ENCODE data around the gene ATG3. TPM values are rescaled to one million over a fixed set of nuclear protein-coding genes. Genes with fewer than 3 reads are reported as not detected.
A peak's percentile ranks its signal among the peaks of the same experiment; 100 is the strongest.

Gene ATG3
- total RNA-seq, 1 donor from 2014 or later: 58.5 TPM

- TF ChIP-seq, protein P1, sequence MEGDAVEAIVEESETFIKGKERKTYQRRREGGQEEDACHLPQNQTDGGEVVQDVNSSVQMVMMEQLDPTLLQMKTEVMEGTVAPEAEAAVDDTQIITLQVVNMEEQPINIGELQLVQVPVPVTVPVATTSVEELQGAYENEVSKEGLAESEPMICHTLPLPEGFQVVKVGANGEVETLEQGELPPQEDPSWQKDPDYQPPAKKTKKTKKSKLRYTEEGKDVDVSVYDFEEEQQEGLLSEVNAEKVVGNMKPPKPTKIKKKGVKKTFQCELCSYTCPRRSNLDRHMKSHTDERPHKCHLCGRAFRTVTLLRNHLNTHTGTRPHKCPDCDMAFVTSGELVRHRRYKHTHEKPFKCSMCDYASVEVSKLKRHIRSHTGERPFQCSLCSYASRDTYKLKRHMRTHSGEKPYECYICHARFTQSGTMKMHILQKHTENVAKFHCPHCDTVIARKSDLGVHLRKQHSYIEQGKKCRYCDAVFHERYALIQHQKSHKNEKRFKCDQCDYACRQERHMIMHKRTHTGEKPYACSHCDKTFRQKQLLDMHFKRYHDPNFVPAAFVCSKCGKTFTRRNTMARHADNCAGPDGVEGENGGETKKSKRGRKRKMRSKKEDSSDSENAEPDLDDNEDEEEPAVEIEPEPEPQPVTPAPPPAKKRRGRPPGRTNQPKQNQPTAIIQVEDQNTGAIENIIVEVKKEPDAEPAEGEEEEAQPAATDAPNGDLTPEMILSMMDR (conservative IDR thresholded peaks at IDR 0.05; ENCODE audit: low read depth, low read length): no peak
Observed at GRCh38 chr3:112583105-112583504, 21.3 kb upstream of the ATG3 start.

GRCh38 chr3:112582244-112582874, 20.6 kb upstream of the ATG3 start:
- no peak overlapping the region for H3K4me3 ChIP-seq (ENCODE audit: low read depth, low read length)
- TF ChIP-seq, protein P1 (conservative IDR thresholded peaks at IDR 0.05; ENCODE audit: low read depth, low read length): peak; percentile 79
- no peak for DNase-seq (ENCODE audit: low read depth)

More at GRCh38 chr3:112583105-112583504, 21.3 kb upstream of the ATG3 start:
- H3K4me3 ChIP-seq (ENCODE audit: low read depth, low read length): no peak overlapping the region
- DNase-seq (ENCODE audit: low read depth): no peak

DNA sequence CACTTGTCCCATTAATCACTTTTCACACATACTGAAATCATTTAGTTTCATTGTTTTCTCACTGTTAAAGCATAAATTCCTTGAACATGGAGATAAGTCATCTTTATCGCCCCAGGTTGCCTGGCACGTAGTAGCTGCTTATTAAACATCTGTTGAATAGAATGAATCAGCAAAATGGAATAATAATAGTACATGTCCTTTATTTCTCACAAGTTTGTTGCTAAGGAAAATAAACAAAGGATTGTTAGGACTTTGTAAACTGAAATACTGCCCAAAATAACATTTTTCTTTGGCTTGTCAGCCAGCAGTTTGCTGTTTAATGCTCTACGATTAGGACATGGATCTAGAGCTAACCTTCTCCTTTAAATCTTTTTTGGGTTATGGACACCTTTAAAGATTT, 17.9 kb upstream of the ATG3 start:
- no peak for DNase-seq (ENCODE audit: low read depth)
- TF ChIP-seq, protein P1 (conservative IDR thresholded peaks at IDR 0.05; ENCODE audit: low read depth, low read length): no peak
- no peak overlapping the region for H3K4me3 ChIP-seq (ENCODE audit: low read depth, low read length)

DNA sequence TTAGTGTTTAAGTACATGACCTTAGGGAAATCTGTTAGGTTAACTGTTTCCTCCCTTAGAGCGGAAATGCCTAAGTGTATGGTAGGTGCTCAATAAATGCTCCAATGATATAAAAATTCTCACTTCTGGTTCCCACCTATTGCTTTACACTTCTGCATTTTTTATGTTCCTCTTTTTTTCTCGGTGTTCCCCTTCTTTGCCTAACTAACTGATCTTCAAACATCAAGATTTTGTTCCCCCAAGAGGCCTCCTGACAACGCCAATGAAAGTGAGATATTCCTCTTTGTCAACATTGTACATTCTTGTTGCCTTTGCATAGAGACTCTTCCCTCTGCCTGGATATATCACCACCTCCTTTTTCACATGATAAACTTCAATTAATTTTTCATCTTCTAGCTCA, 17.5 kb upstream of the ATG3 start:
- no peak for DNase-seq (ENCODE audit: low read depth)
- TF ChIP-seq, protein P1 (conservative IDR thresholded peaks at IDR 0.05; ENCODE audit: low read depth, low read length): no peak
- no peak overlapping the region for H3K4me3 ChIP-seq (ENCODE audit: low read depth, low read length)

- H3K4me3 ChIP-seq (ENCODE audit: low read depth, low read length): no peak overlapping the region
- TF ChIP-seq, protein P1 (conservative IDR thresholded peaks at IDR 0.05; ENCODE audit: low read depth, low read length): no peak
- no peak for DNase-seq (ENCODE audit: low read depth)
Observed at GRCh38 chr3:112572701-112573100, 10.9 kb upstream of the ATG3 start.

- no peak overlapping the region for H3K4me3 ChIP-seq (ENCODE audit: low read depth, low read length)
- TF ChIP-seq, protein P1 (conservative IDR thresholded peaks at IDR 0.05; ENCODE audit: low read depth, low read length): no peak
- no peak for DNase-seq (ENCODE audit: low read depth)
Observed at GRCh38 chr3:112569265-112569664, 7.5 kb upstream of the ATG3 start.

DNA sequence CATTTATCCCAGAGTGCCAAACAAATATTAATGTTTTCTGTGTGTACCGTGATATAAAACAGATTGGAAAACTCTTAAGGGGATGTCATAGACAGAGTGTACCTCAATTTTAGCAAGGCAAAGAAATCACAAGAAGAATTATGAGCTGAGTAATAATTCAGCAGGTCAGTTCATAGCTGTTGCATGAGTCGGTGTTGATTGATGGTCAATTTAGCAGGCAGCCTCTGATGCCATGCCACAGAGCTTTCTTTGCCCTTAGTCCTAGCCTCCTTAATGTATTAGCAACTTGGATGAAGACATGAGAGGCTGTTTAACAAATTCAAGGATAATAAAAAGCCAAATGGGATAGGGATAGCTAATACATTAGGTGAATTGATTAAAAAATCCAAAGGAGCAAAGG, 6.9 kb upstream of the ATG3 start:
- no peak overlapping the region for H3K4me3 ChIP-seq (ENCODE audit: low read depth, low read length)
- no peak for DNase-seq (ENCODE audit: low read depth)
- TF ChIP-seq, protein P1 (conservative IDR thresholded peaks at IDR 0.05; ENCODE audit: low read depth, low read length): no peak

All from epithelial cell of proximal tubule (primary cell).